Small intestine (tissue), 7 donors: ENCODE measurements around the gene ATAD3C. TPM values are rescaled to one million over a fixed set of nuclear protein-coding genes. Genes with fewer than 3 reads are reported as not detected.

Experiments
- DNase-seq, 2 donors: peaks; one replicate each; pipeline versions ENCODE4 v3.0.0 to v3.0.0-alpha.2; 2013
- FAIRE-seq: peaks from 2 replicates; lab custom pipeline; 2012; peaks lifted over from hg19 to GRCh38; lab: Jason Lieb, UNC
- H3K27ac ChIP-seq, 3 donors: one replicate each; pipeline ENCODE4 v1.5.1; 2013; ENCODE audit warnings: low read length in 2 of 3, mild to moderate bottlenecking in 2 of 3, control low read depth in 1 of 3, inconsistent platforms in 1 of 3, low read depth in 1 of 3, moderate library complexity in 1 of 3
- H3K27me3 ChIP-seq, 3 donors: one replicate each; pipeline ENCODE4 v1.6.1; 2013; ENCODE audit warnings: low read length in 3 of 3, inconsistent platforms in 1 of 3; ENCODE audit not compliant: control insufficient read depth in 3 of 3, insufficient read depth in 3 of 3
- H3K36me3 ChIP-seq, 3 donors: one replicate each; pipeline ENCODE4 v1.6.1; 2013; ENCODE audit warnings: low read length in 3 of 3, inconsistent platforms in 1 of 3, low read depth in 1 of 3, mild to moderate bottlenecking in 1 of 3, moderate library complexity in 1 of 3; ENCODE audit not compliant: control insufficient read depth in 3 of 3, insufficient read depth in 2 of 3
- H3K4me1 ChIP-seq, 3 donors: one replicate each; pipeline ENCODE4 v1.6.1; 2013; ENCODE audit warnings: low read length in 2 of 3, inconsistent platforms in 1 of 3, low read depth in 1 of 3, mild to moderate bottlenecking in 1 of 3, moderate library complexity in 1 of 3; ENCODE audit not compliant: control insufficient read depth in 3 of 3, insufficient read depth in 2 of 3
- H3K4me3 ChIP-seq, 3 donors: one replicate each; pipeline ENCODE4 v1.5.1; 2013; ENCODE audit warnings: low read length in 3 of 3, control low read depth in 1 of 3, inconsistent platforms in 1 of 3, low read depth in 1 of 3, mild to moderate bottlenecking in 1 of 3, moderate library complexity in 1 of 3
- H3K9me3 ChIP-seq, 2 donors: one replicate each; pipeline ENCODE4 v1.6.1; 2013; ENCODE audit warnings: low read depth in 1 of 2, low read length in 1 of 2; ENCODE audit not compliant: control insufficient read depth in 2 of 2, insufficient read depth in 1 of 2
- WGBS, 3 donors: extraction: QIAGEN DNeasy Blood & Tissue Kit; methylation state at CpG; one replicate each; pipeline ENCODE4 v1.1.7; 2013; 5-methylcytosine and 5-hydroxymethylcytosine counted together
- polyA plus RNA-seq, 4 donors: library from polyadenylated mRNA; stranded (reverse) in 3 of 4; unstranded in 1 of 4; fragments of 200-250 nt in 3 of 4; fragments of 120-200 nt in 1 of 4; gene quantifications; one replicate each; pipeline versions ENCODE4 v1.2.1 to v1.2.3, GENCODE V29; 2013
- donor health status: healthy with polysubstance abuse.
- donor health status: control.
- donor health status: control.
- donor health status: Bipolar disorder and iron deficiency.
- donor health status: healthy.

The ATAD3C gene
- polyA plus RNA-seq, 4 donors, result 0.27 to 1.5 (median 0.66) TPM; not detected in 1

GRCh38 chr1:1435106-1435903 is 14.2 kb upstream of the ATAD3C start, which contains the start of gene VWA1:
TSS of gene VWA1 (plus strand) at chr1:1435690. CDS start at chr1:1435749, 59 bp downstream.
- H3K4me1 ChIP-seq, result peaks cover 0 to 81% (median 6%) of the 10 kb centered on the region in 3 donors
- peak within 1 kb of the TSS; percentile 46 to 71 (median 71) for H3K4me3 ChIP-seq
- no peaks in the 10 kb centered on the region for H3K27me3 ChIP-seq
- DNase-seq, result peak; percentile 44 to 92
- no peaks in the 10 kb centered on the region for H3K9me3 ChIP-seq
- WGBS, 3 donors, result 9 to 23% (median 10%) methylated on average over 35 to 89 of the region's 89 CpGs
- H3K36me3 ChIP-seq, result peaks cover 0 to 29% (median 0%) of the 10 kb centered on the region in 3 donors
- H3K27ac ChIP-seq, result peak within 1 kb of the TSS in 2 of 3 donors; percentile 91 to 96
- FAIRE-seq, result no peak

- H3K4me1 ChIP-seq, result peaks cover 0 to 81% (median 6%) of the 10 kb centered on the region in 3 donors
- WGBS, 3 donors, result 15 to 19% (median 17%) methylated on average over 34 to 40 of the region's 40 CpGs
Observed at GRCh38 chr1:1435911-1436629, 13.4 kb upstream of the ATAD3C start.

GRCh38 chr1:1436630-1437032 is 12.9 kb upstream of the ATAD3C start:
- H3K4me1 ChIP-seq, result peaks cover 0 to 81% (median 6%) of the 10 kb centered on the region in 3 donors
- WGBS, 3 donors, result 83 to 91% (median 89%) methylated on average over 7 of the region's 7 CpGs
- H3K27me3 ChIP-seq, result no peaks in the 10 kb centered on the region
- DNase-seq (peak in 1 of 2 donors; percentile 20), FAIRE-seq (no peak)
- no peak overlapping the region for H3K27ac ChIP-seq
- peaks cover 0 to 40% (median 0%) of the 10 kb centered on the region in 3 donors for H3K36me3 ChIP-seq
- H3K4me3 ChIP-seq, result peak overlapping the region in 1 of 3 donors; percentile 71
- H3K9me3 ChIP-seq, result no peaks in the 10 kb centered on the region

More at GRCh38 chr1:1435911-1436629, 13.4 kb upstream of the ATAD3C start:
- Histone ChIP-seq H3K27me3 (no peaks in the 10 kb centered on the region), H3K36me3 (peaks cover 0 to 34% (median 0%) of the 10 kb centered on the region in 3 donors), H3K27ac (peak overlapping the region in 1 of 3 donors; percentile 30), H3K9me3 (no peaks in the 10 kb centered on the region), H3K4me3 (peak overlapping the region; percentile 46 to 71 (median 71))
- peak in 1 of 2 donors; percentile 5 for DNase-seq
- FAIRE-seq, result no peak

- DNase-seq (peak in 1 of 2 donors; percentile 5), FAIRE-seq (no peak)
- H3K4me1 ChIP-seq, result peaks cover 0 to 77% (median 5%) of the 10 kb centered on the region in 3 donors
- 83 to 86% (median 84%) methylated on average over 31 of the region's 31 CpGs for WGBS, 3 donors
- H3K27me3 ChIP-seq, result no peaks in the 10 kb centered on the region
- H3K27ac ChIP-seq, result peak overlapping the region in 1 of 3 donors; percentile 62
- peak overlapping the region in 1 of 3 donors; percentile 71 for H3K4me3 ChIP-seq
- no peaks in the 10 kb centered on the region for H3K9me3 ChIP-seq
- peaks cover 0 to 44% (median 0%) of the 10 kb centered on the region in 3 donors for H3K36me3 ChIP-seq
Observed at GRCh38 chr1:1437033-1437903, 12.2 kb upstream of the ATAD3C start.

GRCh38 chr1:1437904-1438376 is 11.5 kb upstream of the ATAD3C start:
- peak overlapping the region in 1 of 3 donors; percentile 71 for H3K4me3 ChIP-seq
- DNase-seq, result peak; percentile 52 to 93
- peak overlapping the region in 1 of 3 donors; percentile 62 for H3K27ac ChIP-seq
- no peaks in the 10 kb centered on the region for H3K27me3 ChIP-seq
- H3K9me3 ChIP-seq, result no peaks in the 10 kb centered on the region
- H3K36me3 ChIP-seq, result peaks cover 0 to 47% (median 0%) of the 10 kb centered on the region in 3 donors
- 20 to 57% (median 25%) methylated on average over 11 of the region's 11 CpGs for WGBS, 3 donors
- FAIRE-seq, result no peak
- peaks cover 0 to 70% (median 2%) of the 10 kb centered on the region in 3 donors for H3K4me1 ChIP-seq

GRCh38 chr1:1438531-1439381 is 10.7 kb upstream of the ATAD3C start:
- peak overlapping the region in 1 of 3 donors; percentile 71 for H3K4me3 ChIP-seq
- peaks cover 0 to 62% (median 2%) of the 10 kb centered on the region in 3 donors for H3K4me1 ChIP-seq

More at GRCh38 chr1:1438531-1439381, 10.7 kb upstream of the ATAD3C start:
- no peak for DNase-seq
- Histone ChIP-seq H3K36me3 (peaks cover 0 to 47% (median 0%) of the 10 kb centered on the region in 3 donors), H3K27me3 (no peaks in the 10 kb centered on the region), H3K9me3 (no peaks in the 10 kb centered on the region), H3K27ac (peak overlapping the region in 1 of 3 donors; percentile 62)
- WGBS, 3 donors, result 87 to 88% (median 87%) methylated on average over 42 to 45 of the region's 45 CpGs
- FAIRE-seq, result no peak
